Thyroid gland (tissue), 4 donors: Measurements from ENCODE around the gene NRXN2. TPM values are rescaled to one million over a fixed set of nuclear protein-coding genes. Genes with fewer than 3 reads are reported as not detected.

Experiments used
- DNase-seq, 2 donors: peaks; one replicate each; pipeline ENCODE4 v3.0.0-alpha.2; 2019
- H3K27ac ChIP-seq, 3 donors: fragments of 200-600 bp; sonication (generic); 1 replicate in 2 of 3; 2 replicates in 1 of 3; pipeline ENCODE4 v1.5.1; 2016 to 2019; ENCODE audit warnings: mild to moderate bottlenecking in 1 of 3, moderate library complexity in 1 of 3
- H3K27me3 ChIP-seq: fragments of 200-600 bp; sonication (generic); one replicate; pipeline ENCODE4 v1.5.1; 2019
- H3K36me3 ChIP-seq, 2 donors: fragments of 200-600 bp; sonication (generic); one replicate each; pipeline ENCODE4 v1.5.1; 2016 to 2019
- H3K4me1 ChIP-seq, 2 donors: fragments of 200-600 bp; sonication (generic); one replicate each; pipeline ENCODE4 v1.5.1; 2017 to 2019
- H3K4me3 ChIP-seq, 3 donors: fragments of 200-600 bp; sonication (generic); replicated peaks in 1 of 3; 1 replicate in 2 of 3; 2 replicates in 1 of 3; pipeline ENCODE4 v1.5.1; 2016; ENCODE audit warnings: mild to moderate bottlenecking in 1 of 3
- H3K9me3 ChIP-seq: fragments of 200-600 bp; sonication (generic); one replicate; pipeline ENCODE4 v1.5.1; 2017
- POLR2A ChIP-seq, 2 donors: fragments of 450-650 bp; IDR thresholded peaks; one replicate each; pipeline ENCODE4 v1.6.1; 2017; ENCODE audit warnings: antibody characterized with exemption in 2 of 2, mild to moderate bottlenecking in 2 of 2, moderate library complexity in 1 of 2
- WGBS, 2 donors: methylation state at CpG; one replicate each; pipeline ENCODE4 v1.1.5; 2017; 5-methylcytosine and 5-hydroxymethylcytosine counted together
- intact Hi-C: fragments of 100-400 bp; cut with DNase I; formaldehyde crosslinking; loops from one replicate; pipeline ENCODE4 v1.15.1; 2023
- total RNA-seq, 4 donors: library from RNA; depleted of rRNA; stranded (reverse); fragments of >200 nt; gene quantifications; one replicate each; pipeline ENCODE4 v1.2.3, GENCODE V29; 2016
- TF ChIP-seq, protein P1 (sequence below), 6 experiments: fragments of 200-600 bp in 3 of 6; fragments of 450-650 bp in 3 of 6; sonication (generic) in 3 of 6; IDR thresholded peaks; one replicate each; pipeline ENCODE4 v1.5.1; 2016 to 2019; ENCODE audit warnings: antibody characterized with exemption in 6 of 6, mild to moderate bottlenecking in 2 of 6, inconsistent platforms in 1 of 6, moderate library complexity in 1 of 6

The NRXN2 gene
- total RNA-seq, 4 donors from 2014 or later: 2.0 to 12.3 (median 4.8) TPM

- H3K27ac ChIP-seq: no peak overlapping the region
- DNase-seq: peak; percentile 73 to 81
- WGBS, 2 donors: 51 to 59% methylated on average over 12 to 13 of the region's 13 CpGs
- intact Hi-C loops: no loop called here
- H3K36me3 ChIP-seq: no peaks in the 10 kb centered on the region
- H3K27me3 ChIP-seq: no peaks in the 10 kb centered on the region
- no peak for TF ChIP-seq POLR2A (IDR thresholded peaks at IDR 0.05)
- TF ChIP-seq, protein P1, sequence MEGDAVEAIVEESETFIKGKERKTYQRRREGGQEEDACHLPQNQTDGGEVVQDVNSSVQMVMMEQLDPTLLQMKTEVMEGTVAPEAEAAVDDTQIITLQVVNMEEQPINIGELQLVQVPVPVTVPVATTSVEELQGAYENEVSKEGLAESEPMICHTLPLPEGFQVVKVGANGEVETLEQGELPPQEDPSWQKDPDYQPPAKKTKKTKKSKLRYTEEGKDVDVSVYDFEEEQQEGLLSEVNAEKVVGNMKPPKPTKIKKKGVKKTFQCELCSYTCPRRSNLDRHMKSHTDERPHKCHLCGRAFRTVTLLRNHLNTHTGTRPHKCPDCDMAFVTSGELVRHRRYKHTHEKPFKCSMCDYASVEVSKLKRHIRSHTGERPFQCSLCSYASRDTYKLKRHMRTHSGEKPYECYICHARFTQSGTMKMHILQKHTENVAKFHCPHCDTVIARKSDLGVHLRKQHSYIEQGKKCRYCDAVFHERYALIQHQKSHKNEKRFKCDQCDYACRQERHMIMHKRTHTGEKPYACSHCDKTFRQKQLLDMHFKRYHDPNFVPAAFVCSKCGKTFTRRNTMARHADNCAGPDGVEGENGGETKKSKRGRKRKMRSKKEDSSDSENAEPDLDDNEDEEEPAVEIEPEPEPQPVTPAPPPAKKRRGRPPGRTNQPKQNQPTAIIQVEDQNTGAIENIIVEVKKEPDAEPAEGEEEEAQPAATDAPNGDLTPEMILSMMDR (IDR thresholded peaks at IDR 0.05): peak; percentile 76 to 97 (median 92)
- H3K4me3 ChIP-seq: no peak overlapping the region
- no peaks in the 10 kb centered on the region for H3K4me1 ChIP-seq
- no peaks in the 10 kb centered on the region for H3K9me3 ChIP-seq
These were observed 70.2 kb downstream of the NRXN2 start for GRCh38 chr11:64652586-64653387.

- no peaks in the 10 kb centered on the region for H3K9me3 ChIP-seq
- no peaks in the 10 kb centered on the region for H3K36me3 ChIP-seq
- H3K4me1 ChIP-seq: no peaks in the 10 kb centered on the region
- intact Hi-C loops: no loop called here
- no peak overlapping the region for H3K4me3 ChIP-seq
- 61 to 64% methylated on average over 17 to 18 of the region's 18 CpGs for whole genome bisulfite sequencing, 2 donors
- no peaks in the 10 kb centered on the region for H3K27me3 ChIP-seq
- DNase-seq: no peak
- no peak overlapping the region for H3K27ac ChIP-seq
- TF ChIP-seq POLR2A (IDR thresholded peaks at IDR 0.05): no peak
- TF ChIP-seq, protein P1 (IDR thresholded peaks at IDR 0.05): peak in 3 of 6 experiments; percentile 7 to 35 (median 25)
These were observed 72.0 kb downstream of the NRXN2 start for GRCh38 chr11:64650923-64651523.

- intact Hi-C loops: no loop called here
- H3K36me3 ChIP-seq: no peaks in the 10 kb centered on the region
These were observed 73.7 kb downstream of the NRXN2 start for GRCh38 chr11:64649291-64649697.

GRCh38 chr11:64648551-64648950, 74.4 kb downstream of the NRXN2 start:
- no peak overlapping the region for H3K4me3 ChIP-seq
- WGBS, 2 donors: 89 to 96% methylated on average over 9 of the region's 9 CpGs
- no peak for TF ChIP-seq POLR2A (IDR thresholded peaks at IDR 0.05)
- TF ChIP-seq, protein P1 (IDR thresholded peaks at IDR 0.05): no peak
- intact Hi-C loops: no loop called here
- DNase-seq: no peak
- no peaks in the 10 kb centered on the region for H3K9me3 ChIP-seq
- no peak overlapping the region for H3K27ac ChIP-seq
- H3K36me3 ChIP-seq: no peaks in the 10 kb centered on the region
- no peaks in the 10 kb centered on the region for H3K27me3 ChIP-seq
- H3K4me1 ChIP-seq: peaks cover 0 to 8% of the 10 kb centered on the region in 2 donors

More at GRCh38 chr11:64649291-64649697, 73.7 kb downstream of the NRXN2 start:
- DNase-seq: peak in 1 of 2 donors; percentile 38
- TF ChIP-seq POLR2A (IDR thresholded peaks at IDR 0.05): no peak
- TF ChIP-seq, protein P1 (IDR thresholded peaks at IDR 0.05): peak in 5 of 6 experiments; percentile 11 to 66 (median 51)
- Histone ChIP-seq H3K9me3 (no peaks in the 10 kb centered on the region), H3K27me3 (no peaks in the 10 kb centered on the region), H3K27ac (no peak overlapping the region), H3K4me3 (no peak overlapping the region), H3K4me1 (peaks cover 0 to under 1% of the 10 kb centered on the region in 2 donors)
- WGBS, 2 donors: 35 to 37% methylated on average over 5 to 6 of the region's 6 CpGs
